HFF-Myc (cell line): Measurements from ENCODE around the gene COL5A1.

Experiments
- DNase-seq: peaks from one replicate; pipeline ENCODE4 v3.0.0-alpha.2; 2011; ENCODE audit warnings: low read depth; ENCODE audit errors: extremely low read depth
- H3K4me3 ChIP-seq: replicated peaks from 2 replicates; pipeline ENCODE4 v1.5.1; 2011; ENCODE audit warnings: low read depth, mild to moderate bottlenecking, control low read depth, low read length
- CTCF ChIP-seq: IDR thresholded peaks from 2 replicates; pipeline ENCODE4 v1.5.1; 2012; ENCODE audit warnings: mild to moderate bottlenecking, low read depth, low read length, control low read depth; ENCODE audit errors: missing control alignments

Gene COL5A1

DNA sequence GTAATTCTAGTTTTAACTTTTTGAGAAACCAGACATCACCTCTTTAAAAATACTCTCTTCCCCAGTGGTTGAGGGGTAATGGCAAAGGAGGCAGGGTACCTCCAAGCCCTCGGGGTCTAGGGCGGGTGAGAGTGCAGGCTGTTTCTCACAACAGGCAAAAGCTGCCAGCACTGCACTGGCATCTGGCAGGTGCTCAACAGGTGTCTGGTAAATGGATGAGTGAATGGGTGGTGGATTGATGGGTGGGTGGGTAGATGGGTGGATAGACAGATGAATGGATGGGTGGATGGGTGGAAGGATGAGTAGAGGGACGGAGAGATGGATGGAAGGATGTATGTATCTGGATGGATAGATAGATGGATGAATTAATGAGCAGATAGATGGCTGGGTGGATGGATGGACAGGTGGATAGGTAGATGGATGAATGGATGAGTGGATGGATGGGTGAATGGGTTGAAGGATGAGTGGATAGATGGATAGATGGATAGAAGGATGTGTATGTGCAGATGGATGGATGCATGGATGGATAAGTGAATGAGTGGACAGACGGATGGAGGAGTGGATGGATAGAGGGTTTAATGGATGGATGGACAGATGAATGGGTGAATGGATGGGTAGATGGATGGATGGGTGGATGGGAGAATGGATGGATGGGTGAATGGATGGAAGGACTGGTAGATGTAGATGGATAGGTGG is 84.6 kb downstream of the COL5A1 start:
- no peak for TF ChIP-seq CTCF
- H3K4me3 ChIP-seq = no peak overlapping the region
- no peak for DNase-seq

GRCh38 chr9:134726722-134727034 is 85.1 kb downstream of the COL5A1 start:
- no peak overlapping the region for H3K4me3 ChIP-seq
- DNase-seq = no peak
- no peak for TF ChIP-seq CTCF

DNA sequence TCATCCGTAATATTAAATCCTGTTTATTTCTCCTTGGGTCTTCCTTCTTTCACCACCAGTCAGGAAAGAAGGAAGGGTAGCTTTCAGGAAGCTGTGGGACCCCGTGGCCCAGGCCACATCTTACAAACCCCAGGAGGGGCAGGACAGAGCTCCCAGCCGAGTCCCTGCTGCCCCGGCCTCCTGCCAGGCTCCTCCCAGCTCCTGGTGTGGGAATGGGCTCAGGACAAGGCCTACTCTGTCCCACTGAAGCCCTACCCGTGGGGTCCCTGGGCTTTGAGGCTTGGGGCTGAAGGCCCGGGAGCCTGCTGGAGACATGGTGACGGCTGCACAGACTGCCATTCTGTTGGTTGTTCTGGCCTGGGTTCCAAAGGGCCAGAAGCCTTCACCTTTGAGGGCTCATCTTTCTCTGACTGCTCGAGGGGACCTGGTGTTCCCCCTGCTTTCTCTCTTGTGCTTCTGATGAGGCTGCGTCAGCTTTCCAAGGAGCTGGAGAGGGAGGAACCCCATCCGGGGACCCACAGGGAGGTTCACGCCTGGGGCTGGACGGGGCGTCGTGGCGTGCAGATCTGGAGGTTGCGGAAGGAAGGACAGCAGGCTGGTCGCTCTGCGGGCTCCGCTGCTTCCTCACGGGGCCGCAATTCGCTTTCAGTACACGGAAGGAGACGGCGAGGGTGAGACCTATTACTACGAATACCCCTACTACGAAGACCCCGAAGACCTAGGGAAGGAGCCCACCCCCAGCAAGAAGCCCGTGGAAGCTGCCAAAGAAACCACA is 86.6 kb downstream of the COL5A1 start:
- DNase-seq = no peak
- no peak overlapping the region for H3K4me3 ChIP-seq
- TF ChIP-seq CTCF = no peak

GRCh38 chr9:134728801-134729495 is 87.3 kb downstream of the COL5A1 start:
- no peak for DNase-seq
- TF ChIP-seq CTCF = no peak
- no peak overlapping the region for H3K4me3 ChIP-seq

- no peak overlapping the region for H3K4me3 ChIP-seq
- no peak for DNase-seq
- TF ChIP-seq CTCF = no peak
Measured at GRCh38 chr9:134730011-134730760, 88.6 kb downstream of the COL5A1 start.

DNA sequence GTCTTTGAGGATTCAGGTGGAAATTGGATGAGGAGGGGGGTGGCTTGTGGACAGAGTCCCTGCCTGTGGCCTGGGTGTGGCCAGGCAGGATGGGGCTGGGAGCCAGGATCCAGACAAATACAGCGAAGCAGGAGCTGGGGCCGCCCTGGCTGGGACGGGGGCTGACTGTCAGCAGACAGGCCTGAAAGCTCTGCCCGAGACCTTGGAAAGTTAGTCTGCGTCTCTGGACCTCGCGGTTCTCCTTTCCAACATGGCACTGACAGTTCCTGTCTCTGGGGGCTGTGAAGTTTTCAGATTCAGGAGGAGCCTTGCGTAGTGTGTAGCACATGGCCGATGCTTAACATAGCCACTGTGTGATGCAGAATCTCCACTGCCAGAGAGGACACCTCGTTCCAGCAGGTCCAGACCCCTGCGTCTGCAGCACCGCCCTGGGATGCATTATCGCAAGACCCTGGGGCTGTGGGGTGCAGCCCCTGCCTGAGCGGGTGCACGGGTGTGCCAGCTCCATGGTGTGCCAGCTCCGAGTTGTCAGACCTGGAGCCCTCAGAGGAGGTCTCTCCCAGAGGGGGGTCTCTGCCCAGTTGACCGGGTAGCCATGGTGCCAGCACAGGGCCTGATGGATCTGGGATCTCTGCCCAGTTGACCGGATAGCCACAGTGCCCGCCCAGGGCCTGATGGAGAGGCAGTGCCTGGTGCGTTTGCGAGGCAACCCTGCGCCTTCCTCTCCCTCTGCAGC is 89.3 kb downstream of the COL5A1 start:
- DNase-seq = no peak
- H3K4me3 ChIP-seq = no peak overlapping the region
- TF ChIP-seq CTCF = no peak
